ENCODE measurements around the gene DNAJC12.

DNAJC12 gene

GRCh38 chr10:67864607-67865371, 26.8 kb upstream of the DNAJC12 start:
- Histone ChIP-seq H4K20me1 (ENCODE audit: insufficient read depth, low read length, poor library complexity, severe bottlenecking) (no peaks in the 10 kb centered on the region), H3K4me2 (ENCODE audit: low read depth, low read length, poor library complexity, severe bottlenecking) (no peak overlapping the region), H3K79me2 (ENCODE audit: insufficient read depth, low read length) (no peaks in the 10 kb centered on the region), H3K4me1 (ENCODE audit: insufficient read depth, low read length, poor library complexity, severe bottlenecking) (no peaks in the 10 kb centered on the region), H3F3A (ENCODE audit: low read depth) (no peaks in the 10 kb centered on the region), H3K36me3 (ENCODE audit: insufficient read depth, low read length) (no peaks in the 10 kb centered on the region), H2AFZ (ENCODE audit: low read length) (no peak overlapping the region), H3K9me3 (ENCODE audit: insufficient read depth, low read depth, low read length) (no peaks in the 10 kb centered on the region), H3K9me2 (replicated peaks; ENCODE audit: low read depth, low read length) (no peaks in the 10 kb centered on the region), H3K27me3 (ENCODE audit: insufficient read depth, low read length, poor library complexity, severe bottlenecking) (no peaks in the 10 kb centered on the region), H3K9ac (ENCODE audit: low read depth, low read length, poor library complexity, severe bottlenecking) (no peak overlapping the region), H3K4me3 (ENCODE audit: low read length, poor library complexity, severe bottlenecking) (no peak overlapping the region)
- TF ChIP-seq CTCF (conservative IDR thresholded peaks at IDR 0.05; ENCODE audit: low read length) = no peak
- no peak for TF ChIP-seq EZH2phosphoT487 (IDR thresholded peaks at IDR 0.05; ENCODE audit: borderline replicate concordance)

- Histone ChIP-seq H3K4me2 (ENCODE audit: low read depth, low read length, poor library complexity, severe bottlenecking) (no peak overlapping the region), H3K9me3 (ENCODE audit: insufficient read depth, low read depth, low read length) (no peaks in the 10 kb centered on the region), H3K79me2 (ENCODE audit: insufficient read depth, low read length) (no peaks in the 10 kb centered on the region), H3K9ac (ENCODE audit: low read depth, low read length, poor library complexity, severe bottlenecking) (no peak overlapping the region), H3K4me3 (ENCODE audit: low read length, poor library complexity, severe bottlenecking) (no peak overlapping the region), H3K27me3 (ENCODE audit: insufficient read depth, low read length, poor library complexity, severe bottlenecking) (no peaks in the 10 kb centered on the region), H3K4me1 (ENCODE audit: insufficient read depth, low read length, poor library complexity, severe bottlenecking) (no peaks in the 10 kb centered on the region), H3F3A (ENCODE audit: low read depth) (no peaks in the 10 kb centered on the region), H3K9me2 (replicated peaks; ENCODE audit: low read depth, low read length) (no peaks in the 10 kb centered on the region), H3K36me3 (ENCODE audit: insufficient read depth, low read length) (no peaks in the 10 kb centered on the region), H2AFZ (ENCODE audit: low read length) (peak overlapping the region; percentile 51; the same call in 1 of the 2 replicates), H4K20me1 (ENCODE audit: insufficient read depth, low read length, poor library complexity, severe bottlenecking) (no peaks in the 10 kb centered on the region)
- no peak for TF ChIP-seq CTCF (conservative IDR thresholded peaks at IDR 0.05; ENCODE audit: low read length)
- no peak for TF ChIP-seq EZH2phosphoT487 (IDR thresholded peaks at IDR 0.05; ENCODE audit: borderline replicate concordance)
These were observed 25.1 kb upstream of the DNAJC12 start for GRCh38 chr10:67863094-67863493.

GRCh38 chr10:67861750-67862432, 23.9 kb upstream of the DNAJC12 start:
- Histone ChIP-seq H3K79me2 (ENCODE audit: insufficient read depth, low read length) (no peaks in the 10 kb centered on the region), H3K4me2 (ENCODE audit: low read depth, low read length, poor library complexity, severe bottlenecking) (no peak overlapping the region), H3K27me3 (ENCODE audit: insufficient read depth, low read length, poor library complexity, severe bottlenecking) (no peaks in the 10 kb centered on the region), H3K9ac (ENCODE audit: low read depth, low read length, poor library complexity, severe bottlenecking) (no peak overlapping the region), H3F3A (ENCODE audit: low read depth) (no peaks in the 10 kb centered on the region), H3K9me2 (replicated peaks; ENCODE audit: low read depth, low read length) (no peaks in the 10 kb centered on the region), H3K9me3 (ENCODE audit: insufficient read depth, low read depth, low read length) (no peaks in the 10 kb centered on the region), H3K4me3 (ENCODE audit: low read length, poor library complexity, severe bottlenecking) (no peak overlapping the region), H4K20me1 (ENCODE audit: insufficient read depth, low read length, poor library complexity, severe bottlenecking) (no peaks in the 10 kb centered on the region), H2AFZ (ENCODE audit: low read length) (no peak overlapping the region), H3K4me1 (ENCODE audit: insufficient read depth, low read length, poor library complexity, severe bottlenecking) (no peaks in the 10 kb centered on the region), H3K36me3 (ENCODE audit: insufficient read depth, low read length) (no peaks in the 10 kb centered on the region)
- TF ChIP-seq CTCF (conservative IDR thresholded peaks at IDR 0.05; ENCODE audit: low read length) = no peak
- TF ChIP-seq EZH2phosphoT487 (IDR thresholded peaks at IDR 0.05; ENCODE audit: borderline replicate concordance) = no peak

All from Loucy (cell line).